ENCODE results near the gene CALR3. TPM values are rescaled to one million over a fixed set of nuclear protein-coding genes. Genes with fewer than 3 reads are reported as not detected.

Gene CALR3
- total and polyA plus RNA-seq, 10 of the 15 experiments (the other 5 are each of a cell fraction or from before 2014, with no cell fraction given): 0.05 to 0.45 (median 0.12) TPM; not detected in 2

GRCh38 chr19:16445238-16446107, 50.5 kb downstream of the CALR3 start (continued):
- TF ChIP-seq SRF (IDR thresholded peaks at IDR 0.05; ENCODE audit: low read depth in 2 of 2, low read length in 2 of 2) (no peak), POLR2AphosphoS2 (IDR thresholded peaks at IDR 0.05; ENCODE audit: low read depth, low read length) (peak; percentile 62; the same call in 1 of the 2 replicates), NR2C1 (IDR thresholded peaks at IDR 0.05) (no peak), POLR2AphosphoS5 (IDR thresholded peaks at IDR 0.05; ENCODE audit: low read length) (peak; percentile 63; the same call in 1 of the 2 replicates), MEF2A (IDR thresholded peaks at IDR 0.05; ENCODE audit: insufficient read depth, low read depth, low read length) (0 out of 2 replicates have a peak, but pooled peaks have one; percentile 38), BRCA1 (IDR thresholded peaks at IDR 0.05; ENCODE audit: low read depth, low read length) (no peak), NFIC (IDR thresholded peaks at IDR 0.05; ENCODE audit: low read depth, low read length) (peak; percentile 31; the same call in 1 of the 2 replicates), HDGF (IDR thresholded peaks at IDR 0.05) (peak; percentile 82; the same call in 1 of the 2 replicates), TAF1 (IDR thresholded peaks at IDR 0.05; ENCODE audit: borderline replicate concordance, low read depth, low read length) (no peak; the same call in 1 of the 2 replicates), RUNX3 (IDR thresholded peaks at IDR 0.05; ENCODE audit: low read length) (peak; percentile 74), SMAD5 (IDR thresholded peaks at IDR 0.05; ENCODE audit: low read depth) (no peak), CTCF (IDR thresholded peaks at IDR 0.05 in 2 of 3, conservative IDR thresholded peaks at IDR 0.05 in 1 of 3; ENCODE audit: control insufficient read depth in 2 of 3, extremely low read depth in 1 of 3, insufficient read depth in 1 of 3, low read depth in 3 of 3, low read length in 3 of 3) (peak in 1 of 3 experiments; percentile 2; a peak in 1 of 6 replicates), CBX3 (IDR thresholded peaks at IDR 0.05; ENCODE audit: borderline replicate concordance, low read depth) (no peak), PBX3 (IDR thresholded peaks at IDR 0.05; ENCODE audit: insufficient replicate concordance, low read depth, low read length) (no peak), DPF2 (IDR thresholded peaks at IDR 0.05) (peak; percentile 81), KLF5 (IDR thresholded peaks at IDR 0.05; ENCODE audit: partially characterized antibody) (no peak), NFXL1 (IDR thresholded peaks at IDR 0.05; ENCODE audit: borderline replicate concordance) (no peak), EED (IDR thresholded peaks at IDR 0.05; ENCODE audit: low read depth) (peak; percentile 68), IKZF2 (IDR thresholded peaks at IDR 0.05) (peak; percentile 93), ZZZ3 (IDR thresholded peaks at IDR 0.05; ENCODE audit: control insufficient read depth, insufficient read length, low read depth) (no peak), RCOR1 (conservative IDR thresholded peaks at IDR 0.05; ENCODE audit: low read depth, low read length) (0 out of 2 replicates have a peak, but pooled peaks have one; percentile 53), ZNF622 (IDR thresholded peaks at IDR 0.05) (no peak), ZBED1 (IDR thresholded peaks at IDR 0.05; ENCODE audit: borderline replicate concordance) (no peak), SMC3 (IDR thresholded peaks at IDR 0.05; ENCODE audit: borderline replicate concordance, low read length) (peak; percentile 16; the same call in 1 of the 2 replicates), ZSCAN29 (IDR thresholded peaks at IDR 0.05) (no peak), ETV6 (conservative IDR thresholded peaks at IDR 0.05 in 1 of 2, IDR thresholded peaks at IDR 0.05 in 1 of 2; ENCODE audit: borderline replicate concordance in 1 of 2, low read depth in 1 of 2) (peak in 1 of 2 experiments; percentile 38; a peak in 1 of 4 replicates), BCL3 (IDR thresholded peaks at IDR 0.05; ENCODE audit: borderline replicate concordance, insufficient read depth, low read depth, low read length, poor library complexity, severe bottlenecking) (peak; percentile 38)

Data from GM12878 (cell line).